Hepatocyte (in vitro differentiated cells): ENCODE results near the gene TNFAIP6. TPM values are rescaled to one million over a fixed set of nuclear protein-coding genes. Genes with fewer than 3 reads are reported as not detected.

Experiments used
- DNase-seq: peaks from one replicate; pipeline ENCODE4 v3.0.0-alpha.2; 2016; ENCODE audit warnings: low spot score
- H2AFZ ChIP-seq: fragments of 200-600 bp; sonication (generic); 2 replicates; pipeline ENCODE4 v1.6.0; 2016; ENCODE audit warnings: antibody characterized with exemption, mild to moderate bottlenecking
- H3K27ac ChIP-seq: fragments of 200-600 bp; sonication (generic); 2 replicates; pipeline ENCODE4 v1.5.1; 2016; ENCODE audit warnings: mild to moderate bottlenecking
- H3K27me3 ChIP-seq: fragments of 200-600 bp; sonication (generic); 2 replicates; pipeline ENCODE4 v1.6.1; 2016
- H3K36me3 ChIP-seq: fragments of 200-600 bp; sonication (generic); replicated peaks from 2 replicates; pipeline ENCODE4 v1.5.1; 2016; ENCODE audit warnings: low read depth; ENCODE audit not compliant: insufficient read depth
- H3K4me1 ChIP-seq: fragments of 200-600 bp; sonication (generic); 2 replicates; pipeline ENCODE4 v1.5.1; 2016; ENCODE audit warnings: mild to moderate bottlenecking, moderate library complexity; ENCODE audit not compliant: insufficient read depth
- H3K4me2 ChIP-seq: fragments of 200-600 bp; sonication (generic); 2 replicates; pipeline ENCODE4 v1.6.0; 2016
- H3K4me3 ChIP-seq: fragments of 200-600 bp; sonication (generic); 2 replicates; pipeline ENCODE4 v1.5.1; 2016; ENCODE audit warnings: mild to moderate bottlenecking
- H3K79me2 ChIP-seq: fragments of 200-600 bp; sonication (generic); 2 replicates; pipeline ENCODE4 v1.6.0; 2017; ENCODE audit warnings: mild to moderate bottlenecking
- H3K9me2 ChIP-seq: fragments of 200-600 bp; sonication (generic); replicated peaks from 2 replicates; pipeline ENCODE4 v1.6.0; 2017; ENCODE audit warnings: mild to moderate bottlenecking; ENCODE audit not compliant: insufficient read depth
- H3K9me3 ChIP-seq: fragments of 200-600 bp; sonication (generic); 2 replicates; pipeline ENCODE4 v1.5.1; 2016; ENCODE audit warnings: low read depth, mild to moderate bottlenecking
- H4K20me1 ChIP-seq: fragments of 200-600 bp; sonication (generic); 2 replicates; pipeline ENCODE4 v1.6.0; 2016; ENCODE audit warnings: mild to moderate bottlenecking; ENCODE audit not compliant: insufficient read depth, poor library complexity, severe bottlenecking
- EZH2 ChIP-seq: fragments of 200-600 bp; sonication (generic); IDR thresholded peaks from 2 replicates; pipeline ENCODE4 v1.6.1; 2016; ENCODE audit warnings: antibody characterized with exemption, mild to moderate bottlenecking, borderline replicate concordance
- EZH2phosphoT487 ChIP-seq: fragments of 200-600 bp; sonication (generic); IDR thresholded peaks from one replicate; pipeline ENCODE4 v1.6.1; 2018; ENCODE audit warnings: antibody characterized with exemption, mild to moderate bottlenecking, low read depth, moderate library complexity; ENCODE audit not compliant: unreplicated experiment, severe bottlenecking
- WGBS: methylation state at CpG from one replicate; pipeline ENCODE4 v1.1.6; 2016; ENCODE audit warnings: low lambda C conversion rate; ENCODE audit errors: missing lambda C conversion rate; 5-methylcytosine and 5-hydroxymethylcytosine counted together
- polyA plus RNA-seq: library from polyadenylated mRNA; unstranded; fragments of >200 nt; fragmentation: Nextera tagmentation; extraction: Ambion mirVana; gene quantifications from 2 replicates; pipeline ENCODE4 v1.2.1, GENCODE V29; 2016
- total RNA-seq: library from RNA; depleted of rRNA; stranded (reverse); fragments of >200 nt; gene quantifications from 2 replicates; pipeline ENCODE4 v1.2.3, GENCODE V29; 2014
- TF ChIP-seq, protein P1 (sequence below): fragments of 200-600 bp; sonication (generic); IDR thresholded peaks from 2 replicates; pipeline ENCODE4 v1.5.1; 2016; ENCODE audit warnings: antibody characterized with exemption, mild to moderate bottlenecking; ENCODE audit not compliant: poor library complexity

Gene TNFAIP6
- total and polyA plus RNA-seq, 2 experiments from 2014 or later = 10.5 to 13.0 TPM

DNA sequence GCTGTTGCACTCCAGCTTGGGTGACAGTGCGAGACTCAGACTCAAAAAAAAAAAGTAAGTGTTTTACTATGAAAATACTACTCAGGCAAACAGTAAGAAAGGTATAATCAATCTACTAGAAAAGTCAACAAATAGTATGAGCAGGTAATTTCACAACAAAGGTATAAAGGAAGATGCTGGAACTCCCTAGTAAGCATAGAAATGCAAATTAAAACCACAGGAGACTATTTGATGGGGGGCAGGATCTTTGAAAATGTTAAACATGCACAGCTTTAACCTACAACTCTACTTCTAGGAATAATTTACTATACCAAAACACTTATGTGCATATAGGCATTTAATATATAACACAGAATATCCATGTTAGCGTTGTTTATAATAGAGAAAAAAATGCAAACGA is 24.3 kb upstream of the TNFAIP6 start:
- Histone ChIP-seq H3K4me2 (no peak overlapping the region), H2AFZ (no peak overlapping the region), H3K4me1 (no peaks in the 10 kb centered on the region), H3K9me3 (no peaks in the 10 kb centered on the region), H4K20me1 (no peaks in the 10 kb centered on the region), H3K27me3 (no peaks in the 10 kb centered on the region), H3K9me2 (no peaks in the 10 kb centered on the region), H3K27ac (no peak overlapping the region), H3K79me2 (no peaks in the 10 kb centered on the region), H3K36me3 (no peaks in the 10 kb centered on the region), H3K4me3 (no peak overlapping the region)
- TF ChIP-seq EZH2phosphoT487 = no peak
- TF ChIP-seq, protein P1, sequence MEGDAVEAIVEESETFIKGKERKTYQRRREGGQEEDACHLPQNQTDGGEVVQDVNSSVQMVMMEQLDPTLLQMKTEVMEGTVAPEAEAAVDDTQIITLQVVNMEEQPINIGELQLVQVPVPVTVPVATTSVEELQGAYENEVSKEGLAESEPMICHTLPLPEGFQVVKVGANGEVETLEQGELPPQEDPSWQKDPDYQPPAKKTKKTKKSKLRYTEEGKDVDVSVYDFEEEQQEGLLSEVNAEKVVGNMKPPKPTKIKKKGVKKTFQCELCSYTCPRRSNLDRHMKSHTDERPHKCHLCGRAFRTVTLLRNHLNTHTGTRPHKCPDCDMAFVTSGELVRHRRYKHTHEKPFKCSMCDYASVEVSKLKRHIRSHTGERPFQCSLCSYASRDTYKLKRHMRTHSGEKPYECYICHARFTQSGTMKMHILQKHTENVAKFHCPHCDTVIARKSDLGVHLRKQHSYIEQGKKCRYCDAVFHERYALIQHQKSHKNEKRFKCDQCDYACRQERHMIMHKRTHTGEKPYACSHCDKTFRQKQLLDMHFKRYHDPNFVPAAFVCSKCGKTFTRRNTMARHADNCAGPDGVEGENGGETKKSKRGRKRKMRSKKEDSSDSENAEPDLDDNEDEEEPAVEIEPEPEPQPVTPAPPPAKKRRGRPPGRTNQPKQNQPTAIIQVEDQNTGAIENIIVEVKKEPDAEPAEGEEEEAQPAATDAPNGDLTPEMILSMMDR = no peak
- no peak for TF ChIP-seq EZH2
- no peak for DNase-seq
- 72% methylated on average over 3 of the region's 3 CpGs for WGBS

DNA sequence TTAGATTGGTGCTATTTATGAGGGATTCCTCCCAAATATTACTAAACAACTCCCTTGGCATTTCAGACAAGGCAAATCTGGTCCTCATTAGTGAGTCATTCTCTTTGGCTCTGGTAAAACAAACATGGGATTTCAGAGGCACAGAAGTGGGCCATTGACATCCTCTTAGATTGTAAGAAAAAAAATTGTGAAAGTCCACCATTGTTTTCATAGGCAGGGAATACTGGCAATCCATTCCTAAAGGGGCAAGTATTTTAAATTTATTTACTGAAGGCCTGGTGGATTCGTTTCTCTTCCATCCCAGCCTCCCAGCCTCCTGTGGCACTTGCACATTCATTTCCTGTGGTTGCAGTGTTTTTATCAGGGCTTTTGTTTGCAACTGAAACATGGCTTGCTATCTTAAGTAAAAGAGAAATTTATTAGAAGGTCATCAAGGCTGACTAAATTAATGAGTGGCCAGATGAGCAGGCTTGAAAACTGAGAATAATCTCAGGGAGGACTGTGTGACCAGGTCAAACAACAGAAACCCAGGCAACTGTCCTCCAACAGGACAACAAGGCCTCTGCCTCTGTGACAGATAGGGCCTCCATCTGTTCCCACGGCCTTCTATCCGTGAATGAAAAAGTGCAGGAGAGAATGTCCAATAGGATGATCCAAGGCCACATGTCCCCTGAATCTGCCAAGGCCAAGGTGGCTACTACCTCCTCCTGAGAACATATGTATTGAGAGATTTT is 23.1 kb upstream of the TNFAIP6 start:
- peak overlapping the region; percentile 18 for H3K27ac ChIP-seq
- no peaks in the 10 kb centered on the region for H3K79me2 ChIP-seq
- H3K27me3 ChIP-seq = no peaks in the 10 kb centered on the region
- H3K4me1 ChIP-seq = no peaks in the 10 kb centered on the region
- H4K20me1 ChIP-seq = no peaks in the 10 kb centered on the region
- no peaks in the 10 kb centered on the region for H3K9me3 ChIP-seq
- H3K4me3 ChIP-seq = no peak overlapping the region
- DNase-seq = peak; percentile 22
- no peak overlapping the region for H3K4me2 ChIP-seq
- TF ChIP-seq, protein P1 = no peak
- no peak for TF ChIP-seq EZH2phosphoT487
- TF ChIP-seq EZH2 = no peak
- WGBS = 63% methylated on average over 3 of the region's 3 CpGs
- no peak overlapping the region for H2AFZ ChIP-seq
- no peaks in the 10 kb centered on the region for H3K9me2 ChIP-seq
- H3K36me3 ChIP-seq = no peaks in the 10 kb centered on the region

GRCh38 chr2:151336863-151337371 is 20.5 kb upstream of the TNFAIP6 start:
- Histone ChIP-seq H4K20me1 (no peaks in the 10 kb centered on the region), H3K9me2 (no peaks in the 10 kb centered on the region), H3K4me2 (no peak overlapping the region), H3K9me3 (no peaks in the 10 kb centered on the region), H3K27ac (no peak overlapping the region), H3K36me3 (no peaks in the 10 kb centered on the region), H3K4me1 (no peaks in the 10 kb centered on the region), H3K4me3 (no peak overlapping the region), H3K79me2 (no peaks in the 10 kb centered on the region), H2AFZ (no peak overlapping the region), H3K27me3 (no peaks in the 10 kb centered on the region)
- WGBS = 80% methylated on average over 2 of the region's 2 CpGs
- TF ChIP-seq, protein P1 = no peak
- TF ChIP-seq EZH2phosphoT487 = no peak
- TF ChIP-seq EZH2 = no peak
- no peak for DNase-seq

DNA sequence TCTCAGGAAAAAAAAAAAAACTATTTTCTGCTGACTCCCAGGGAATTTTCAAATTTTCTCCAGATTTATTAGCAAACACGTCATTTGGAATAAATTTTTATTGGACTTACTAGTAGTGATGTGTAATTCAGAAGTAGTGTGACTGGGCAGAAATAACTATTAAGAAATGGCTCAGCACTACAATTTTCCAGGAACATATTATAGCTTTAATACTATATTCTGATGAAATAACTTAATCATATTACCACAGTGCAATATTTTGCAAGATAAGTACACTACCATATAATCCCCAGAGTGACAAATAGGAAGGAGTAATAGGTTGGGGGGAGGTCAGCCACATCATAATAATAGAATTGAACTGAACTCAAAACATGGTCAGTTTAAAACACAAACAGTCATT is 19.7 kb upstream of the TNFAIP6 start:
- H3K27me3 ChIP-seq = no peaks in the 10 kb centered on the region
- H3K9me2 ChIP-seq = no peaks in the 10 kb centered on the region
- 96% methylated on average over 1 of the region's 1 CpG for WGBS
- H3K79me2 ChIP-seq = no peaks in the 10 kb centered on the region
- no peaks in the 10 kb centered on the region for H3K36me3 ChIP-seq
- no peak overlapping the region for H3K27ac ChIP-seq
- no peaks in the 10 kb centered on the region for H3K4me1 ChIP-seq
- H3K4me2 ChIP-seq = no peak overlapping the region
- no peak overlapping the region for H2AFZ ChIP-seq
- no peaks in the 10 kb centered on the region for H4K20me1 ChIP-seq
- TF ChIP-seq, protein P1 = no peak
- TF ChIP-seq EZH2phosphoT487 (no peak), EZH2 (no peak)
- no peak overlapping the region for H3K4me3 ChIP-seq
- DNase-seq = no peak
- no peaks in the 10 kb centered on the region for H3K9me3 ChIP-seq
